ENCODE results near the gene NUP43. TPM values are rescaled to one million over a fixed set of nuclear protein-coding genes. Genes with fewer than 3 reads are reported as not detected.
A peak's percentile ranks its signal among the peaks of the same experiment; 100 is the strongest.

Gene NUP43
- total RNA-seq, 1 donor, result 17.7 TPM

- H3K27ac ChIP-seq (ENCODE audit: low read depth, low read length), result no peak overlapping the region
- peak; percentile 42 for DNase-seq (ENCODE audit: insufficient read length, low spot score, missing footprints)
These were observed 44.6 kb downstream of the NUP43 start for GRCh38 chr6:149701714-149702113.

GRCh38 chr6:149699150-149699549 is 47.2 kb downstream of the NUP43 start:
- TF ChIP-seq, protein P1, sequence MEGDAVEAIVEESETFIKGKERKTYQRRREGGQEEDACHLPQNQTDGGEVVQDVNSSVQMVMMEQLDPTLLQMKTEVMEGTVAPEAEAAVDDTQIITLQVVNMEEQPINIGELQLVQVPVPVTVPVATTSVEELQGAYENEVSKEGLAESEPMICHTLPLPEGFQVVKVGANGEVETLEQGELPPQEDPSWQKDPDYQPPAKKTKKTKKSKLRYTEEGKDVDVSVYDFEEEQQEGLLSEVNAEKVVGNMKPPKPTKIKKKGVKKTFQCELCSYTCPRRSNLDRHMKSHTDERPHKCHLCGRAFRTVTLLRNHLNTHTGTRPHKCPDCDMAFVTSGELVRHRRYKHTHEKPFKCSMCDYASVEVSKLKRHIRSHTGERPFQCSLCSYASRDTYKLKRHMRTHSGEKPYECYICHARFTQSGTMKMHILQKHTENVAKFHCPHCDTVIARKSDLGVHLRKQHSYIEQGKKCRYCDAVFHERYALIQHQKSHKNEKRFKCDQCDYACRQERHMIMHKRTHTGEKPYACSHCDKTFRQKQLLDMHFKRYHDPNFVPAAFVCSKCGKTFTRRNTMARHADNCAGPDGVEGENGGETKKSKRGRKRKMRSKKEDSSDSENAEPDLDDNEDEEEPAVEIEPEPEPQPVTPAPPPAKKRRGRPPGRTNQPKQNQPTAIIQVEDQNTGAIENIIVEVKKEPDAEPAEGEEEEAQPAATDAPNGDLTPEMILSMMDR (IDR thresholded peaks at IDR 0.05; ENCODE audit: extremely low read depth, low read depth, low read length), result no peak

More at GRCh38 chr6:149701714-149702113, 44.6 kb downstream of the NUP43 start:
- H3K79me2 ChIP-seq (ENCODE audit: insufficient read depth, low read length), result peaks cover 91% of the 10 kb centered on the region
- H2AFZ ChIP-seq (ENCODE audit: low read length), result no peak overlapping the region
- H3K4me2 ChIP-seq (ENCODE audit: insufficient read depth, low read length), result peak overlapping the region; percentile 6
- H3K4me1 ChIP-seq (ENCODE audit: insufficient read depth, low read length), result peaks cover 13% of the 10 kb centered on the region
- H3K9me3 ChIP-seq (ENCODE audit: low read depth, low read length), result no peaks in the 10 kb centered on the region
- no peaks in the 10 kb centered on the region for H3K27me3 ChIP-seq (ENCODE audit: insufficient read depth, low read length)
- TF ChIP-seq, protein P1 (IDR thresholded peaks at IDR 0.05; ENCODE audit: extremely low read depth, low read depth, low read length), result no peak
- H3K36me3 ChIP-seq (ENCODE audit: insufficient read depth, low read length), result peaks cover 4% of the 10 kb centered on the region
- no peak overlapping the region for H3K4me3 ChIP-seq (ENCODE audit: insufficient read depth, low read length)
- peaks cover 23% of the 10 kb centered on the region for H4K20me1 ChIP-seq (ENCODE audit: insufficient read depth, low read length)

DNA sequence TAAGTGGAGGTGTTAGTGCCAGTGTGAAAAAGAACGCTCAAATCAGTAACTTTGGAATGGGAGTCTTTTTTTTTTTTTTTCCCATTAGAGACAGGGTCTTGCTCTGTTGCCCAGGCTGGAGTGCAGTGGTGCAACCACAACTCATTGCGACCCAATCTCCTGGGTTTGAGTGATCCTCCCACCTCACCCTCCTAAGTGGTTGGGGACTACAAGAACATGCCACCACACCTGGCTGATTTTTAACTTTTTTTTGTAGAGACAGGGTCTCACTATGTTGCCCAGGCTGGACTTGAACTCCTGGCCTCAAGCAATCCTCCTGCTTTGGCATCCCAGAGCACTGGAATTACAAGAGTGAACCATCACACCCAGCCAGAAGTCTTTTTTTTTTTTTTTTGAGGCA is 48.2 kb downstream of the NUP43 start:
- H3K27me3 ChIP-seq (ENCODE audit: insufficient read depth, low read length), result no peaks in the 10 kb centered on the region
- H3K4me2 ChIP-seq (ENCODE audit: insufficient read depth, low read length), result no peak overlapping the region
- peaks cover 21% of the 10 kb centered on the region for H3K36me3 ChIP-seq (ENCODE audit: insufficient read depth, low read length)

More at GRCh38 chr6:149699150-149699549, 47.2 kb downstream of the NUP43 start:
- Histone ChIP-seq H3K36me3 (ENCODE audit: insufficient read depth, low read length) (peaks cover 17% of the 10 kb centered on the region), H2AFZ (ENCODE audit: low read length) (no peak overlapping the region), H3K79me2 (ENCODE audit: insufficient read depth, low read length) (peaks cover 90% of the 10 kb centered on the region), H4K20me1 (ENCODE audit: insufficient read depth, low read length) (peaks cover 15% of the 10 kb centered on the region), H3K4me2 (ENCODE audit: insufficient read depth, low read length) (no peak overlapping the region), H3K27me3 (ENCODE audit: insufficient read depth, low read length) (no peaks in the 10 kb centered on the region), H3K27ac (ENCODE audit: low read depth, low read length) (no peak overlapping the region), H3K9me3 (ENCODE audit: low read depth, low read length) (no peaks in the 10 kb centered on the region), H3K4me3 (ENCODE audit: insufficient read depth, low read length) (no peak overlapping the region), H3K4me1 (ENCODE audit: insufficient read depth, low read length) (peaks cover 12% of the 10 kb centered on the region)
- no peak for DNase-seq (ENCODE audit: insufficient read length, low spot score, missing footprints)

GRCh38 chr6:149696901-149697300 is 49.4 kb downstream of the NUP43 start:
- H3K79me2 ChIP-seq (ENCODE audit: insufficient read depth, low read length), result peaks cover 79% of the 10 kb centered on the region

More for the DNA sequence above, 48.2 kb downstream of the NUP43 start:
- TF ChIP-seq, protein P1 (IDR thresholded peaks at IDR 0.05; ENCODE audit: extremely low read depth, low read depth, low read length), result no peak
- peaks cover 82% of the 10 kb centered on the region for H3K79me2 ChIP-seq (ENCODE audit: insufficient read depth, low read length)
- no peaks in the 10 kb centered on the region for H3K9me3 ChIP-seq (ENCODE audit: low read depth, low read length)
- no peak overlapping the region for H2AFZ ChIP-seq (ENCODE audit: low read length)
- no peak overlapping the region for H3K27ac ChIP-seq (ENCODE audit: low read depth, low read length)
- DNase-seq (ENCODE audit: insufficient read length, low spot score, missing footprints), result no peak
- no peak overlapping the region for H3K4me3 ChIP-seq (ENCODE audit: insufficient read depth, low read length)
- peaks cover 12% of the 10 kb centered on the region for H3K4me1 ChIP-seq (ENCODE audit: insufficient read depth, low read length)
- peaks cover 14% of the 10 kb centered on the region for H4K20me1 ChIP-seq (ENCODE audit: insufficient read depth, low read length)

More at GRCh38 chr6:149696901-149697300, 49.4 kb downstream of the NUP43 start:
- Histone ChIP-seq H3K36me3 (ENCODE audit: insufficient read depth, low read length) (peaks cover 20% of the 10 kb centered on the region), H3K27me3 (ENCODE audit: insufficient read depth, low read length) (no peaks in the 10 kb centered on the region), H3K4me2 (ENCODE audit: insufficient read depth, low read length) (peak overlapping the region; percentile 39), H2AFZ (ENCODE audit: low read length) (no peak overlapping the region), H3K27ac (ENCODE audit: low read depth, low read length) (peak overlapping the region; percentile 30), H4K20me1 (ENCODE audit: insufficient read depth, low read length) (peaks cover 16% of the 10 kb centered on the region), H3K9me3 (ENCODE audit: low read depth, low read length) (no peaks in the 10 kb centered on the region), H3K4me3 (ENCODE audit: insufficient read depth, low read length) (no peak overlapping the region), H3K4me1 (ENCODE audit: insufficient read depth, low read length) (peaks cover 12% of the 10 kb centered on the region)
- TF ChIP-seq, protein P1 (IDR thresholded peaks at IDR 0.05; ENCODE audit: extremely low read depth, low read depth, low read length), result no peak
- DNase-seq (ENCODE audit: insufficient read length, low spot score, missing footprints), result no peak
